MM.1S (cell line): Measurements from ENCODE around the gene KBTBD2.

Experiments used
- DNase-seq: peaks from one replicate; pipeline ENCODE4 v3.0.0-alpha.2; 2015
- H2AFZ ChIP-seq: fragments of 300-600 bp; sonication (generic); 2 replicates; pipeline ENCODE4 v1.6.0; 2016; ENCODE audit warnings: antibody characterized with exemption, low read length
- H3F3A ChIP-seq: fragments of 300-600 bp; sonication (generic); 2 replicates; pipeline ENCODE4 v1.6.1; 2016; ENCODE audit warnings: mild to moderate bottlenecking, antibody characterized with exemption, low read length, moderate library complexity, mixed read lengths; ENCODE audit not compliant: insufficient read depth
- H3K27ac ChIP-seq: fragments of 300-600 bp; sonication (generic); 2 replicates; pipeline ENCODE4 v1.5.1; 2016; ENCODE audit warnings: mild to moderate bottlenecking, low read length
- H3K27me3 ChIP-seq: fragments of 300-600 bp; sonication (generic); replicated peaks from 2 replicates; pipeline ENCODE4 v1.6.0; 2016; ENCODE audit warnings: low read length; ENCODE audit not compliant: insufficient read depth
- H3K36me3 ChIP-seq: fragments of 300-600 bp; sonication (generic); replicated peaks from 2 replicates; pipeline ENCODE4 v1.6.1; 2016; ENCODE audit warnings: mild to moderate bottlenecking, low read length, mixed read lengths; ENCODE audit not compliant: insufficient read depth
- H3K4me1 ChIP-seq: fragments of 300-600 bp; sonication (generic); 2 replicates; pipeline ENCODE4 v1.6.1; 2016; ENCODE audit warnings: low read length, mixed read lengths
- H3K4me2 ChIP-seq: fragments of 300-600 bp; sonication (generic); 2 replicates; pipeline ENCODE4 v1.6.0; 2016; ENCODE audit warnings: low read depth, low read length
- H3K4me3 ChIP-seq: fragments of 300-600 bp; sonication (generic); 2 replicates; pipeline ENCODE4 v1.5.1; 2016; ENCODE audit warnings: low read length, mixed read lengths
- H3K79me2 ChIP-seq: fragments of 300-600 bp; sonication (generic); 2 replicates; pipeline ENCODE4 v1.6.1; 2016; ENCODE audit warnings: mixed run types, low read length, mixed read lengths
- H3K9ac ChIP-seq: fragments of 300-600 bp; sonication (generic); 2 replicates; pipeline ENCODE4 v1.6.1; 2016; ENCODE audit warnings: low read length, mixed read lengths
- H3K9me2 ChIP-seq: fragments of 300-600 bp; sonication (generic); replicated peaks from 2 replicates; pipeline ENCODE4 v1.6.1; 2016; ENCODE audit warnings: mild to moderate bottlenecking, low read length, mixed read lengths; ENCODE audit not compliant: insufficient read depth
- H3K9me3 ChIP-seq: fragments of 300-600 bp; sonication (generic); replicated peaks from 2 replicates; pipeline ENCODE4 v1.6.1; 2016; ENCODE audit warnings: mild to moderate bottlenecking, low read length, mixed read lengths; ENCODE audit not compliant: insufficient read depth
- H4K20me1 ChIP-seq: fragments of 300-600 bp; sonication (generic); 2 replicates; pipeline ENCODE4 v1.6.1; 2016; ENCODE audit warnings: mild to moderate bottlenecking, low read length, moderate library complexity, mixed read lengths; ENCODE audit not compliant: insufficient read depth
- CTCF ChIP-seq: fragments of 300-600 bp; sonication (generic); IDR thresholded peaks from 2 replicates; pipeline ENCODE4 v1.5.1; 2016; ENCODE audit warnings: antibody characterized with exemption, low read length, mixed read lengths
- EZH2 ChIP-seq: fragments of 300-600 bp; sonication (generic); optimal IDR thresholded peaks from 2 replicates; pipeline ENCODE3; 2017; ENCODE audit warnings: low read depth, mild to moderate bottlenecking, antibody characterized with exemption, low read length, mixed read lengths
- EZH2phosphoT487 ChIP-seq: fragments of 300-600 bp; sonication (generic); IDR thresholded peaks from 2 replicates; pipeline ENCODE4 v1.6.1; 2018; ENCODE audit warnings: antibody characterized with exemption, low read length

The KBTBD2 gene

DNA sequence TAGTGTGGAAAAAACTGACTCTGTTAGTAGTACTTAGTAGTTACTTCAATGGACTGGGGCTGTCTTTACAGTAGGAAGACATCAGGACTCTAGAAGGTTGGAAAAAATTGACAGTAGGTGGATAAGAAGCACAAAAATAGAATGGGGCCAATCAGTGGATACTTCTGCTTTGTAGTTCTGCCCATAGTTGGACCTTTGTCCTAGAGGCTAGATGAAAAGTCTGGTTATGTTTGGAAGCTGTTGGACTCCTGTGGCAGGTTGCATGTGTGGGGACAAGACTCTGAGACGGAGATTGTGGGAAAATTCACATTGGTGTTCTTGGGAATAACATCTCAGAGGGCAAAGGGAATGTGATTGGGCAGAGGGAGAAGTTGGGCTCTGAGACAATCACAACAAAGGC is 18.6 kb upstream of the KBTBD2 start:
- DNase-seq = no peak
- Histone ChIP-seq H3K4me2 (no peak overlapping the region), H3K36me3 (no peaks in the 10 kb centered on the region), H3K79me2 (no peaks in the 10 kb centered on the region), H3K27me3 (no peaks in the 10 kb centered on the region), H3K9me3 (no peaks in the 10 kb centered on the region), H3K9ac (no peak overlapping the region), H3K27ac (no peak overlapping the region), H4K20me1 (no peaks in the 10 kb centered on the region), H3F3A (no peaks in the 10 kb centered on the region), H3K9me2 (no peaks in the 10 kb centered on the region), H3K4me1 (no peaks in the 10 kb centered on the region), H3K4me3 (no peak overlapping the region), H2AFZ (no peak overlapping the region)
- no peak for TF ChIP-seq CTCF
- TF ChIP-seq EZH2phosphoT487 = no peak
- no peak for TF ChIP-seq EZH2

DNA sequence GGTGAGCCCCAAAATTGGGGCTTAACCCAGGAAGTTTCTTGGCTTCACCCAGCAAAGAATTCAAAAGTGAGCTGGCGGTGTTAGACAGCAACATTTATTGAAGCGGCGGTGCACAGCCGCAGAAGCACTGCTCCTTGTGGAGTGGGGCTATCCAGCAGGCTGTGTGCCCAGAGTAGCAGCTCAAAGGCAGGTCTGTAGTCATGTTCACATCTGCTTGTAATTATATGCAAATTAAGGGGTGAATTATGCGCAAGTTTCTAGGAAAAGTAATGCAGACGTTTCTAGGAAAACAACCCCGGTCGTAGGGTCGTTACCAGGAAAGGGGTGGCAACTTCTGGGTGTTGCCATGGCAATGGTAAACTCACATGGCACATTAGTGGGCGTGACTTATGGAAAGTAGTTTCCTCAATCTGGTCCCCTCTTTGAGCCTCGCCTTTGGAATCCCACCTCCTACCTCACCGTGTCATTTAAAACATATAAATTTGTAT is 13.7 kb upstream of the KBTBD2 start:
- Histone ChIP-seq H3K9ac (peak overlapping the region; percentile 67), H3K27me3 (no peaks in the 10 kb centered on the region), H3K4me3 (peak overlapping the region; percentile 52), H3K27ac (peak overlapping the region; percentile 63; the same call in 1 of the 2 replicates), H3K36me3 (no peaks in the 10 kb centered on the region), H3K9me2 (no peaks in the 10 kb centered on the region), H2AFZ (peak overlapping the region; percentile 62), H3F3A (no peaks in the 10 kb centered on the region), H3K4me1 (no peaks in the 10 kb centered on the region), H3K79me2 (no peaks in the 10 kb centered on the region), H3K4me2 (peak overlapping the region; percentile 80), H3K9me3 (no peaks in the 10 kb centered on the region), H4K20me1 (no peaks in the 10 kb centered on the region)
- TF ChIP-seq EZH2 (no peak), CTCF (peak; percentile 16; the same call in 1 of the 2 replicates)
- peak; percentile 56 for DNase-seq

GRCh38 chr7:32901629-32902028 is 10.1 kb upstream of the KBTBD2 start:
- Histone ChIP-seq H3K4me3 (no peak overlapping the region), H3K79me2 (no peaks in the 10 kb centered on the region), H3K9ac (no peak overlapping the region), H2AFZ (no peak overlapping the region), H3K9me3 (no peaks in the 10 kb centered on the region), H3K9me2 (no peaks in the 10 kb centered on the region), H4K20me1 (no peaks in the 10 kb centered on the region), H3K36me3 (no peaks in the 10 kb centered on the region), H3K4me2 (no peak overlapping the region), H3K4me1 (no peaks in the 10 kb centered on the region), H3K27ac (no peak overlapping the region), H3F3A (no peaks in the 10 kb centered on the region), H3K27me3 (no peaks in the 10 kb centered on the region)
- no peak for TF ChIP-seq EZH2phosphoT487
- no peak for TF ChIP-seq EZH2
- TF ChIP-seq CTCF = no peak
- DNase-seq = no peak
